Effector memory CD4-positive, alpha-beta T cell (primary cell): ENCODE data around the gene WNT10A.
"Not testable (repeated sequence)": the region's sequence is repeated elsewhere in the genome, so short reads cannot be mapped to it uniquely, and the experiment has no call there.

Experiments
- DNase-seq, 3 donors: peaks; one replicate each; pipeline ENCODE4 v3.0.0-alpha.2; 2020
- H3K27ac ChIP-seq: 2 replicates; pipeline ENCODE4 v1.7.0; 2013; ENCODE audit warnings: mild to moderate bottlenecking, low read length, moderate library complexity; ENCODE audit not compliant: insufficient read depth, poor library complexity, severe bottlenecking
- H3K27me3 ChIP-seq: replicated peaks from 2 replicates; pipeline ENCODE4 v1.7.0; 2013; ENCODE audit warnings: mild to moderate bottlenecking, low read length; ENCODE audit not compliant: insufficient read depth, control insufficient read depth, poor library complexity, severe bottlenecking
- H3K36me3 ChIP-seq: 2 replicates; pipeline ENCODE4 v1.7.0; 2013; ENCODE audit warnings: mild to moderate bottlenecking, low read length, moderate library complexity; ENCODE audit not compliant: control insufficient read depth, insufficient read depth
- H3K4me1 ChIP-seq: 2 replicates; pipeline ENCODE4 v1.7.0; 2013; ENCODE audit warnings: low read length, mild to moderate bottlenecking; ENCODE audit not compliant: control insufficient read depth, insufficient read depth, poor library complexity, severe bottlenecking
- H3K4me3 ChIP-seq: 2 replicates; pipeline ENCODE4 v1.7.0; 2013; ENCODE audit warnings: low read length, low read depth, mild to moderate bottlenecking; ENCODE audit not compliant: insufficient read depth, poor library complexity, severe bottlenecking
- H3K9me3 ChIP-seq: 2 replicates; pipeline ENCODE4 v1.7.0; 2013; ENCODE audit warnings: mild to moderate bottlenecking, low read length, moderate library complexity; ENCODE audit not compliant: control insufficient read depth

Gene WNT10A

GRCh38 chr2:218846963-218847362 is 33.7 kb upstream of the WNT10A start:
- not testable (repeated sequence) for H3K9me3 ChIP-seq, DNase-seq, H3K36me3 ChIP-seq, H3K27ac ChIP-seq, H3K4me3 ChIP-seq, H3K4me1 ChIP-seq, H3K27me3 ChIP-seq

DNA sequence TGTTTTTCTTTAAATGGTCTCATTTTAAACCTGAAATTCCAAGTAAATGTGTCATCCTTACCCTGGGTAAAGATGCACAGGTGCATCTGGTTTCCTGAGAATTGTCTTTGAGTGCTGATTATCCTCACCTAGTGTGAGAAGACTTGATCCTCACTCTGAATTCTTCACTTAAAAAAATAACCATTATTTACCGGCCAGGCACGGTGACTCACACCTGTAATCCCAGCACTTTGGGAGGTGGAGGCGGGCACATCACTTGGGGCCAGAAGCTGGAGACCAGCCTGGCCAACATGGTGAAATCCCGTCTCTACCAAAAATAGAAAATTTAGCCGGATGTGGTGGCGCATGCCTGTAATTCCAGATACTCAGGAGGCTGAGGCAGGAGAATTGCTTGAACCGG is 30.9 kb upstream of the WNT10A start:
- Histone ChIP-seq H3K9me3 (no peaks in the 10 kb centered on the region), H3K4me3 (no peak overlapping the region), H3K4me1 (no peaks in the 10 kb centered on the region), H3K27ac (no peak overlapping the region), H3K27me3 (peaks cover 6% of the 10 kb centered on the region), H3K36me3 (no peaks in the 10 kb centered on the region)
- no peak for DNase-seq

DNA sequence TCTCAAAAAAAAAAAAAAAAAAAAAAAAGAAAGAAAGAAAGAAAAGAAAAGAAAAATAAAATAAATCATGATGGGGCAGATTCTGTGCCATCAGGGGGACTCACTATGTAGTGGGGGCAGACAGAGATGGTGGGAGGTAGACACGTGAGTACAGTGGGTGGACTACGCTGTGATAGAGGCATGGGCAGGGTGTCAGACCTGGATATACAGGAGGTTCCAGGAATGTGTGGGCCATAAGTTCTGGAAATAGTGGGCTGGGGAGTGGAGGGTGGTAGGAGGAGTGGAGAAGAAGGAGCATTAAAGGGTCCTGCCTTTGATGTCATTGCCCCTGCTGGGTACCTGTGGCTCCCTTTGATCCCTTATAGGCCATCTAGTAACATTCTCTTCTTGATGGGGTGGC is 29.9 kb upstream of the WNT10A start:
- Histone ChIP-seq H3K4me1 (no peaks in the 10 kb centered on the region), H3K9me3 (no peaks in the 10 kb centered on the region), H3K27me3 (peaks cover 14% of the 10 kb centered on the region), H3K4me3 (no peak overlapping the region), H3K36me3 (no peaks in the 10 kb centered on the region), H3K27ac (no peak overlapping the region)
- DNase-seq = no peak

GRCh38 chr2:218851286-218851685 is 29.4 kb upstream of the WNT10A start:
- Histone ChIP-seq H3K4me3 (no peak overlapping the region), H3K9me3 (no peaks in the 10 kb centered on the region), H3K36me3 (no peaks in the 10 kb centered on the region), H3K4me1 (no peaks in the 10 kb centered on the region), H3K27ac (no peak overlapping the region), H3K27me3 (peaks cover 19% of the 10 kb centered on the region)
- DNase-seq = no peak

DNA sequence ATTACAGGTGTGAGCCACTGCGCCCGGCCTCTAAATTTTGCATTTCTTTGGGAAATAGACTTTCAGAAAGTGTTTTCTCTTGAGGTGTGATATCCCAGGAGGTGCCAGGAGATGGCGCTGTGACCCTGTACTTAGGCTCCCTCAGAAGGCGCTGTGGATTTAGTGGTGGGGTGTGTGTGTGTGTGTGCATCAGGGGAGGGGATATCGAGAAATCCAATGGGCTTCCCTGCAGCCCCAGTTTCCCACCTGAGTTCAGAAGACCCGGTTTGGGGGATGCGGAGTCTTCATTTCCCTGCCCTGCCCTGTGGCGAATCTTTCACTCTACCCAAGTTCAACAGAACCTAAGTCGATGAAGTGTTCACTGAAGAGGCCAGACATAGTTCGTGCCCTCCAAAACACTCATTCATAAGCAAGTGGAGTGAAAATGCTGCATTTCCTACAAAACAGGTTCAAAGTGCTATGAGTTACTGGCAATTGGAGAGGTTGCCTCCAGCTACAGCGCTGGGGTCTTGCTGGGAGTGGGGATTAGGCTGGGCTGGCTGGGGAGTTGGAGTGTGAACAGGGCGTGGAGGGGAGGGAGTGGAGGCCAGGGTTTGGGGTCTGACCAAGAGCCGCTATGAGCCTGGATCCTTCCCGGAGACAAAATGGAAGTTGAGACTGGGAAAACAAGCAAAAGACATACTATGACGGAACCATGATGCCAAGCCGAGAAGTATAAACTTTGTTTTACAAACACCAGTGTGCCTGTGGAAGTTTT is 27.6 kb upstream of the WNT10A start:
- Histone ChIP-seq H3K36me3 (no peaks in the 10 kb centered on the region), H3K27me3 (peaks cover 29% of the 10 kb centered on the region), H3K9me3 (no peaks in the 10 kb centered on the region), H3K4me3 (no peak overlapping the region), H3K27ac (no peak overlapping the region), H3K4me1 (no peaks in the 10 kb centered on the region)
- peak; percentile 31 to 51 (median 40) for DNase-seq

DNA sequence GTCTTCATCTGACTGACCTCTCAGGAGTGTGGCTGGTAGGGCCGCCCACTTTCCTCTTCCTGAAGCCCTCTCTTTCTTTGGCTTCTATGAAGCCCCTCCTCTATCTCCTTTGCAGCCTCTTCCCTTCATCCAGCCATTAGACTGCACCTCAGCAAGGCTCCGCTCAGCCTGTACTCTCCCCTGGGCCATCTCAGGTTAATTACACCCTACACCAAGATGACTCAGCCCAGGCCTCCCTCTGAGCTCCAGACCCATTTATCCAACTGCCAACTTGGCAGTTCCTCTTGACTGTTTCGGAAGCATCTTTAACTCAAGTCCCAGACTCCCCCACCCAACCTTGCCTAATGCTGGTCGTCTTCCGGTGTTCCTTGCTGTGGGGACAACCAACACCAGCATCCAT is 26.9 kb upstream of the WNT10A start:
- H3K4me1 ChIP-seq = peaks cover 3% of the 10 kb centered on the region
- peaks cover 36% of the 10 kb centered on the region for H3K27me3 ChIP-seq
- no peak for DNase-seq
- H3K36me3 ChIP-seq = no peaks in the 10 kb centered on the region
- no peak overlapping the region for H3K27ac ChIP-seq
- no peak overlapping the region for H3K4me3 ChIP-seq
- H3K9me3 ChIP-seq = no peaks in the 10 kb centered on the region

DNA sequence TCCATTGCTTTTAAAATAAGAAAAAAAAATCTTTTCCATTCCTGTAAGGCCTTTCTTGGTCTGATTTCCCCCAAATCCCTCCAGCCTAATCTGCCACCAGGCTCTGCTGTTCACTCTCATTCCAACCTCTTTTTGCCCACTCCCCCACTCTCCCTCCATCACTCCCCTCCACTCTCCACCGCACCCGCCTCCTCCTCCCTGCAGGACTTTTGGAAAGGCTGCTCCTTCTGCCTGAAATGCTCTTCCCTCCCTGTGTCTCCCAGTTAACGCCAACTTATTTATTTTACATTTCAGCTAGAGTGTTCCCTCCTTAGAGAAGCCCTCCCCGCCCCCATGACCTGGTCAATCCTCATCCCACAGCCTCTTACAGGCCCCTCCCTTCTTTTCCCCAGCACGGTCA is 25.8 kb upstream of the WNT10A start:
- H3K27ac ChIP-seq = no peak overlapping the region
- no peaks in the 10 kb centered on the region for H3K9me3 ChIP-seq
- no peaks in the 10 kb centered on the region for H3K36me3 ChIP-seq
- DNase-seq = no peak
- no peak overlapping the region for H3K4me3 ChIP-seq
- peaks cover 10% of the 10 kb centered on the region for H3K4me1 ChIP-seq
- H3K27me3 ChIP-seq = peaks cover 43% of the 10 kb centered on the region

DNA sequence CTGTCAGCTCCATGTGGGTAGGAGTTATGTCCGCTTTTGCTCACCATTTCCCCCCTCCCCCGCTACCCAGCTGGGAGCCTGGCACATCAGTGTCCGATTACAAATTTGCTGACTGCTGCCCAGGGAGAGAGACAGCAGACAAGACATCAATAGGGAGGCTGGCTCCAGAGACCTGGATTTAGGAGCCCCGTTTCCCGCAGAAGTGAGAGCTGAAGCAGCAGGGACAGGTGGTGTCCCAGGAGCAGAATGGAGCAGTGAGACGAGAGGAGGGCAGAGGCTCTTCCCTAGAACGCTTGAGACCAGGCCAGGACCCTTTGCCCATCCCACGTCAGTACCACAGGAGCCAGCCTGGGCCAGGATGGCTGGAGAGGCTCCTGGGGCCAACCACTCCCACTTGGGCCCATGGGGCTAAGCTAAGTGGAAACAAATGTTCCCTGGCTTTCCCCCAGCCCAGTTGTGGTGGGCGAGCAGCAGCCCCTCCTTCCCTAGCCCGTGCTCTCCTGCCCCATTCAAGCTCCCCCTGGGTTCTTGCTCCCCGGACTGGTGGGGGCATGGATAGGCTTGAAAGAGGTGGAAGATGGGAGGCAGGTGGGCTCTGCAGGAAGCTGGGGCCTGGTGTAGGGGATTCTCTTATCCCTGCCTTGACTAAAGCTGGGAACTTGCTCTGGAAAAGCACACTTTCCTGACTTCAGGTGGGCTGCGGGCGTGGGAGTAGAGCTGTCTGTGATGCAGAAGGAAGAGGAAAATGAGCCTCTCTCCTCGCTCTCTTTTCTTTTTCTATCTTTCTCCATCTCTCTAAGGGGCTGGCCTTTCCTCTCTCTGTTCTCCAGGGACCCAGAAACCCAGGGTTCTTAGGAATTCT is 25.1 kb upstream of the WNT10A start:
- no peak overlapping the region for H3K4me3 ChIP-seq
- no peaks in the 10 kb centered on the region for H3K36me3 ChIP-seq
- peaks cover 16% of the 10 kb centered on the region for H3K4me1 ChIP-seq
- H3K9me3 ChIP-seq = no peaks in the 10 kb centered on the region
- H3K27me3 ChIP-seq = peaks cover 50% of the 10 kb centered on the region
- no peak for DNase-seq
- H3K27ac ChIP-seq = no peak overlapping the region

GRCh38 chr2:218856167-218856895 is 24.3 kb upstream of the WNT10A start:
- Histone ChIP-seq H3K9me3 (no peaks in the 10 kb centered on the region), H3K27ac (no peak overlapping the region), H3K36me3 (no peaks in the 10 kb centered on the region), H3K27me3 (peaks cover 57% of the 10 kb centered on the region), H3K4me1 (peaks cover 22% of the 10 kb centered on the region), H3K4me3 (no peak overlapping the region)
- no peak for DNase-seq

DNA sequence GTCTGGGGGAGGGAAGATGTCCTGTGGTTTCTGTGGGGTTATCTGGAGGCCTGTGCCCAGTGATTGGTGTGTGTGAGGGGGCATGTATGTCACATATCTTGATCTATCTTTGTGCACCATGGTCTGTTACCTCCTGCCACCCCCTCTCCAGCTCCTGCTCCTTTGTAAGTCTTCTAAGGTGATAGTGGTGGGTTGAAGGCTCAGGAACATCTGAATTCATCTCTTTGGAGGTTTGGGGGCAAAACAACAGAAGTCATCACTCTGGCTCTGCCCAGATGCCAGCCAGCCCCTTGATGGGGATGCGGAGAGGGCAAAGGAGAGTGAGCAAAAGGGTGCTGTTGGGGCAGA is 23.8 kb upstream of the WNT10A start:
- DNase-seq = no peak
- Histone ChIP-seq H3K27me3 (peaks cover 63% of the 10 kb centered on the region), H3K9me3 (no peaks in the 10 kb centered on the region), H3K4me3 (no peak overlapping the region), H3K4me1 (peaks cover 22% of the 10 kb centered on the region), H3K27ac (no peak overlapping the region), H3K36me3 (no peaks in the 10 kb centered on the region)
